Esophagus (tissue), 2 donors: Measurements from ENCODE around the gene MAPK13. TPM values are rescaled to one million over a fixed set of nuclear protein-coding genes. Genes with fewer than 3 reads are reported as not detected.
"Not testable (repeated sequence)": the region's sequence is repeated elsewhere in the genome, so short reads cannot be mapped to it uniquely, and the experiment has no call there.

Experiments used
- H3K27ac ChIP-seq, 2 donors: one replicate each; pipeline ENCODE4 v1.5.1; 2013; ENCODE audit warnings: low read depth in 2 of 2, mild to moderate bottlenecking in 2 of 2, inconsistent platforms in 1 of 2, low read length in 1 of 2, moderate library complexity in 1 of 2
- H3K27me3 ChIP-seq, 2 donors: one replicate each; pipeline ENCODE4 v1.6.1; 2013; ENCODE audit warnings: low read length in 2 of 2, control low read depth in 1 of 2, mild to moderate bottlenecking in 1 of 2; ENCODE audit not compliant: insufficient read depth in 2 of 2, control insufficient read depth in 1 of 2
- H3K36me3 ChIP-seq, 2 donors: one replicate each; pipeline ENCODE4 v1.6.1; 2013; ENCODE audit warnings: low read length in 1 of 2; ENCODE audit not compliant: control insufficient read depth in 2 of 2, insufficient read depth in 2 of 2
- H3K4me1 ChIP-seq, 2 donors: one replicate each; pipeline ENCODE4 v1.6.1; 2013; ENCODE audit warnings: low read length in 1 of 2; ENCODE audit not compliant: control insufficient read depth in 2 of 2, insufficient read depth in 2 of 2
- H3K4me3 ChIP-seq, 2 donors: one replicate each; pipeline ENCODE4 v1.5.1; 2013; ENCODE audit warnings: low read length in 2 of 2, mild to moderate bottlenecking in 2 of 2, low read depth in 1 of 2, moderate library complexity in 1 of 2
- H3K9me3 ChIP-seq, 2 donors: one replicate each; pipeline ENCODE4 v1.6.1; 2013; ENCODE audit warnings: mild to moderate bottlenecking in 2 of 2, low read depth in 1 of 2, low read length in 1 of 2, moderate library complexity in 1 of 2; ENCODE audit not compliant: control insufficient read depth in 2 of 2, insufficient read depth in 1 of 2
- WGBS, 2 donors: extraction: QIAGEN DNeasy Blood & Tissue Kit; methylation state at CpG; one replicate each; pipeline ENCODE4 v1.1.7; 2013; 5-methylcytosine and 5-hydroxymethylcytosine counted together
- polyA plus RNA-seq, 2 donors: library from polyadenylated mRNA; stranded (reverse); fragments of 200-250 nt; gene quantifications; one replicate each; pipeline ENCODE4 v1.2.3, GENCODE V29; 2013
- donor health status: healthy with polysubstance abuse.
- donor health status: Bipolar disorder and iron deficiency.

Gene MAPK13
- polyA plus RNA-seq, 2 donors = 53.3 to 91.8 TPM

- Histone ChIP-seq H3K36me3 (no peaks in the 10 kb centered on the region), H3K9me3 (no peaks in the 10 kb centered on the region), H3K4me1 (peaks cover 0 to 14% of the 10 kb centered on the region in 2 donors), H3K4me3 (no peak overlapping the region), H3K27me3 (no peaks in the 10 kb centered on the region), H3K27ac (no peak overlapping the region)
- 93 to 95% methylated on average over 2 of the region's 2 CpGs for WGBS, 2 donors
Measured at GRCh38 chr6:36126121-36126520, 4.2 kb upstream of the MAPK13 start.

- WGBS, 2 donors = 69 to 73% methylated on average over 10 of the region's 10 CpGs
- Histone ChIP-seq H3K27ac (no peak overlapping the region), H3K4me1 (peaks cover 0 to 9% of the 10 kb centered on the region in 2 donors), H3K9me3 (no peaks in the 10 kb centered on the region), H3K36me3 (no peaks in the 10 kb centered on the region), H3K4me3 (no peak overlapping the region), H3K27me3 (no peaks in the 10 kb centered on the region)
Measured at GRCh38 chr6:36126553-36127458, 3.5 kb upstream of the MAPK13 start.

GRCh38 chr6:36127462-36128016 lies 2.8 kb upstream of the MAPK13 start:
- 78 to 83% methylated on average over 8 of the region's 8 CpGs for WGBS, 2 donors
- H3K4me1 ChIP-seq = peaks cover 0 to 13% of the 10 kb centered on the region in 2 donors
- H3K4me3 ChIP-seq = no peak overlapping the region
- no peaks in the 10 kb centered on the region for H3K27me3 ChIP-seq
- H3K9me3 ChIP-seq = no peaks in the 10 kb centered on the region
- H3K36me3 ChIP-seq = no peaks in the 10 kb centered on the region
- no peak overlapping the region for H3K27ac ChIP-seq

GRCh38 chr6:36128073-36128472 lies 2.2 kb upstream of the MAPK13 start:
- Histone ChIP-seq H3K4me1 (peaks cover 0 to 13% of the 10 kb centered on the region in 2 donors), H3K9me3 (no peaks in the 10 kb centered on the region), H3K27me3 (no peaks in the 10 kb centered on the region), H3K27ac (no peak overlapping the region), H3K4me3 (no peak overlapping the region), H3K36me3 (peaks cover 0 to 1% of the 10 kb centered on the region in 2 donors)
- WGBS, 2 donors = 85 to 89% methylated on average over 5 of the region's 5 CpGs

GRCh38 chr6:36128793-36129192 lies 1.5 kb upstream of the MAPK13 start:
- Histone ChIP-seq H3K4me3 (no peak overlapping the region), H3K36me3 (peaks cover 0 to 4% of the 10 kb centered on the region in 2 donors), H3K4me1 (peaks cover 0 to 13% of the 10 kb centered on the region in 2 donors), H3K9me3 (no peaks in the 10 kb centered on the region), H3K27ac (no peak overlapping the region), H3K27me3 (no peaks in the 10 kb centered on the region)
- 96 to 97% methylated on average over 3 of the region's 3 CpGs for WGBS, 2 donors

GRCh38 chr6:36129334-36129733 lies 979 bp upstream of the MAPK13 start:
- not testable (repeated sequence) for H3K27ac ChIP-seq, H3K36me3 ChIP-seq, H3K9me3 ChIP-seq, H3K27me3 ChIP-seq, H3K4me3 ChIP-seq
- H3K4me1 ChIP-seq = peaks cover 0 to 12% of the 10 kb centered on the region in 2 donors
- WGBS, 2 donors = 85 to 87% methylated on average over 16 of the region's 16 CpGs

GRCh38 chr6:36130667-36131510 lies 576 bp downstream of the MAPK13 start:
- 10% methylated on average over 46 to 52 of the region's 52 CpGs for WGBS, 2 donors
- Histone ChIP-seq H3K4me1 (peaks cover 0 to 11% of the 10 kb centered on the region in 2 donors), H3K27me3 (no peaks in the 10 kb centered on the region), H3K9me3 (no peaks in the 10 kb centered on the region), H3K36me3 (peaks cover 0 to 10% of the 10 kb centered on the region in 2 donors), H3K27ac (peak overlapping the region; percentile 84 to 94), H3K4me3 (peak overlapping the region; percentile 74 to 76)

- H3K27me3 ChIP-seq = no peaks in the 10 kb centered on the region
- no peaks in the 10 kb centered on the region for H3K9me3 ChIP-seq
- WGBS, 2 donors = 9 to 13% methylated on average over 8 of the region's 8 CpGs
- H3K27ac ChIP-seq = peak overlapping the region; percentile 84 to 94
- H3K4me3 ChIP-seq = peak overlapping the region; percentile 74 to 76
- H3K36me3 ChIP-seq = peaks cover 0 to 18% of the 10 kb centered on the region in 2 donors
- peaks cover 0 to 11% of the 10 kb centered on the region in 2 donors for H3K4me1 ChIP-seq
Measured at GRCh38 chr6:36131511-36132245, 1.4 kb downstream of the MAPK13 start.
